Kidney (tissue), 14 donors: ENCODE results near the gene NCAPD2. TPM values are rescaled to one million over a fixed set of nuclear protein-coding genes. Genes with fewer than 3 reads are reported as not detected.
A peak's percentile ranks its signal among the peaks of the same experiment; 100 is the strongest.

Experiments
- DNase-seq, 5 donors: peaks; one replicate each; pipeline ENCODE4 v3.0.0-alpha.2; 2013 to 2020
- FAIRE-seq: peaks from 2 replicates; lab custom pipeline; 2012; peaks lifted over from hg19 to GRCh38; lab: Jason Lieb, UNC
- H3K27ac ChIP-seq, 2 donors: one replicate each; pipeline ENCODE4 v1.7.0; 2013; ENCODE audit warnings: low read depth in 2 of 2, low read length in 2 of 2, inconsistent platforms in 1 of 2
- H3K27me3 ChIP-seq: one replicate; pipeline ENCODE4 v1.7.1; 2013; ENCODE audit warnings: low read length, inconsistent platforms; ENCODE audit not compliant: control insufficient read depth, insufficient read depth
- H3K36me3 ChIP-seq, 3 donors: one replicate each; pipeline versions ENCODE4 v1.7.0 to v1.7.1; 2013; ENCODE audit warnings: low read length in 3 of 3, control low read depth in 1 of 3, inconsistent platforms in 1 of 3; ENCODE audit not compliant: insufficient read depth in 3 of 3, control insufficient read depth in 2 of 3
- H3K4me1 ChIP-seq, 3 donors: one replicate each; pipeline versions ENCODE4 v1.7.0 to v1.7.1; 2013; ENCODE audit warnings: low read length in 3 of 3, inconsistent platforms in 1 of 3, low read depth in 1 of 3; ENCODE audit not compliant: control insufficient read depth in 2 of 3, insufficient read depth in 2 of 3
- H3K4me3 ChIP-seq, 3 donors: one replicate each; pipeline versions ENCODE4 v1.7.0 to v1.8.1; 2013; ENCODE audit warnings: low read length in 3 of 3, control low read depth in 1 of 3, inconsistent platforms in 1 of 3
- H3K9ac ChIP-seq, 3 donors: one replicate each; pipeline versions ENCODE4 v1.7.0 to v1.7.1; 2013; ENCODE audit warnings: low read length in 3 of 3, control low read depth in 1 of 3, inconsistent platforms in 1 of 3
- H3K9me3 ChIP-seq, 3 donors: one replicate each; pipeline versions ENCODE4 v1.7.0 to v1.7.1; 2013; ENCODE audit warnings: low read length in 3 of 3, control low read depth in 1 of 3, inconsistent platforms in 1 of 3; ENCODE audit not compliant: control insufficient read depth in 2 of 3, insufficient read depth in 1 of 3
- CTCF ChIP-seq: IDR thresholded peaks from 3 replicates; pipeline ENCODE4 v1.5.1; 2012; ENCODE audit warnings: mild to moderate bottlenecking, moderate library complexity, borderline replicate concordance; ENCODE audit not compliant: insufficient read depth; ENCODE audit errors: extremely low read depth
- intact Hi-C: fragments of 100-400 bp; cut with DNase I; formaldehyde crosslinking; loops from one replicate; pipeline ENCODE4 v1.11.1; 2022
- polyA plus RNA-seq: library from polyadenylated mRNA; stranded (reverse); fragments of 350-450 nt; fragmentation: Illumina TruSeq; extraction: RNeasy Lipid Tissue Mini Kit (QIAGEN cat#74804); gene quantifications from one replicate; pipeline ENCODE4 v1.2.3, GENCODE V29; 2014; ENCODE audit warnings: low read depth, low replicate concordance; ENCODE audit not compliant: insufficient read depth
- total RNA-seq: library from RNA; stranded (reverse); fragmentation: NEBNext Ultra II Directional; extraction: Animal tissue kit (Norgen Biotek cat#: 25700); gene quantifications from one replicate; pipeline ENCODE4 v1.2.1, GENCODE V29; 2021
- donor health status: control.
- donor health status: control.
- donor health status: control.
- donor health status: control.
- donor health status: control.
- donor health status: DM: yes; HTN: yes; CAD: no.
- donor health status: Normal renal cell carcinoma (clear cell type).

Gene NCAPD2
- total and polyA plus RNA-seq, 2 donors from 2014 or later: 4.5 to 23.4 TPM

DNA sequence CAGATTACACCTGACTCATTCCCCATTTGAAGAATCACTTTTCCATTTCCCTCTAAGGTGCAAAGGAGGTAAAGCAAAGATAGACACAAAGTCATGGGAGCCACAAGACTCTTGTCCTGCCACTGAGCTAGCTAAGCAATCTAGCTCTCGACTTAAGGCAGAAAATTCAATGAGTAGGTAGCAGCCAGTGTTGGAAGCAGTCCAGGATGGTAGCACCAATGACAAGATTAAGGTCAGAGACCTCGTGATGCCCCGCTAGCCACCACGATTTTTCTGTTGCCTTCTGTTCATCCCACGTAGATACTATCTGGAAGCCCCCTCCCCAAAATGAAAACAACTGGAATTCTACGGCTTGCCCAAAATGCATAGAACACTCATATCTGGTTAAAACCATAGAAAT is 24.8 kb upstream of the NCAPD2 start:
- intact Hi-C loops: loop anchor here (10.0 kb wide), 1 partner anchor 54 kb away; no protein-coding TSS in a partner anchor
- peaks cover 0 to 11% (median 2%) of the 10 kb centered on the region in 3 donors for H3K36me3 ChIP-seq
- no peak overlapping the region for H3K9ac ChIP-seq
- no peak for TF ChIP-seq CTCF
- no peaks in the 10 kb centered on the region for H3K27me3 ChIP-seq
- FAIRE-seq: no peak
- peaks cover 3 to 12% (median 4%) of the 10 kb centered on the region in 3 donors for H3K4me1 ChIP-seq
- no peak overlapping the region for H3K4me3 ChIP-seq
- DNase-seq: no peak
- no peaks in the 10 kb centered on the region for H3K9me3 ChIP-seq
- no peak overlapping the region for H3K27ac ChIP-seq

DNA sequence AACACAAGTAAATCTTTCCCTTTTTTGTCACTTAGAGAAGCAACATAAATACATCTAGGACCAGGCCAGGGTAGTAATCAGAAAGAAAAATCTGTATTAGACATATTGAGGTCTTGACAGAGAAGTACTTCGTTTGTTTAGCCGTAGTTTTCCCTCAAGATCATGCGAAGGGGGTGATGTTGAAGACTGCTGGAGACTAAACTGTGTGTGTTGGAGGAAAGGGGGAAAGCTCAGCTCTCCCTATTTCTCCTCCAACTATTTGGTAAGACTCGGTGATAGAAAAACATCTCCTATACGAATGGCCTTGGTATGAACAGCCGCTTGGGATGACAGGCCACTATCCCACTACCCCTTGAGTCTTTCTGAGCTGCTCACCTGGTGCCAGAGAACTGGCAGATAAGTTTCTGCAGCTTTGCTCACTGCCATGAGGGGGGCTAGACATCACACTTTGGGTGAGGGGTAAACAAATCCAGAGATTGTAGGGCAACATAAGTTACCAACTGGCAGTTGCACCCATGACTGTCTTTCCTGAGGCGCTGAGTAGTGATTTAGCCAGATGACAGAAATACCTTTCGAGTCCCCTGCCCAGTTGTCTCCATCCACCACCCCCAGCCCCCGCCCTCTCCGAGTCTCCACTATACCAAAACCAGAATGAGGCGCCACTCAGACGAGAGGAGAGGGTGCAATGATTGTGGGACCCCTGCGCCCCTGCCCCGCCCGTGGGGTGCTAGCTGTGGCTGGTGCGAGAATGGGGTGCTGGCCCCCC is 24.1 kb upstream of the NCAPD2 start:
- intact Hi-C loops: loop anchor here (10.0 kb wide), 1 partner anchor 55 kb away; no protein-coding TSS in a partner anchor
- peak in 1 of 5 donors; percentile 8 for DNase-seq
- Histone ChIP-seq H3K4me3 (peak overlapping the region; percentile 76 to 91 (median 78)), H3K9me3 (no peaks in the 10 kb centered on the region), H3K36me3 (peaks cover 0 to 6% (median 2%) of the 10 kb centered on the region in 3 donors), H3K27me3 (no peaks in the 10 kb centered on the region), H3K27ac (peak overlapping the region; percentile 69 to 80), H3K9ac (peak overlapping the region; percentile 29 to 80 (median 80)), H3K4me1 (peaks cover 3 to 12% (median 4%) of the 10 kb centered on the region in 3 donors)
- no peak for FAIRE-seq
- TF ChIP-seq CTCF: no peak

- no peak for TF ChIP-seq CTCF
- intact Hi-C loops: no loop called here
- H3K27me3 ChIP-seq: no peaks in the 10 kb centered on the region
- DNase-seq: peak; percentile 97 to 99 (median 98)
- H3K9ac ChIP-seq: peak within 1 kb of the TSS; percentile 80 to 85 (median 80)
- peak within 1 kb of the TSS; percentile 76 to 91 (median 78) for H3K4me3 ChIP-seq
- peak within 1 kb of the TSS; percentile 80 to 94 for H3K27ac ChIP-seq
- peaks cover 3 to 12% (median 4%) of the 10 kb centered on the region in 3 donors for H3K4me1 ChIP-seq
- peaks cover 0 to 4% (median 0%) of the 10 kb centered on the region in 3 donors for H3K36me3 ChIP-seq
- H3K9me3 ChIP-seq: no peaks in the 10 kb centered on the region
- peak; percentile 19 for FAIRE-seq
These were observed 23.3 kb upstream of the NCAPD2 start, which contains the start of gene VAMP1 for GRCh38 chr12:6470375-6471163. TSS of gene VAMP1 (minus strand) at chr12:6470677. CDS start at chr12:6470531, 146 bp downstream.
